HG02759 (cell line): ENCODE data around the gene GLRX5.
A peak's percentile ranks its signal among the peaks of the same experiment; 100 is the strongest.

Source experiments
- ATAC-seq: cut with Tn5 transposase; IDR thresholded peaks from one replicate; pipeline ENCODE4 v1.9.1; 2021; ENCODE audit warnings: mild to moderate bottlenecking, moderate library complexity; ENCODE audit not compliant: unreplicated experiment

GLRX5 gene

GRCh38 chr14:95534299-95535225 is at the start of gene GLRX5:
TSS of gene GLRX5 (plus strand) at chr14:95535050. CDS start at chr14:95535090, 40 bp downstream.
- peak; percentile 88 for ATAC-seq

- ATAC-seq, result no peak
Observed at GRCh38 chr14:95485222-95485819, 49.5 kb upstream of the GLRX5 start.

- no peak for ATAC-seq
Observed at GRCh38 chr14:95486875-95487668, 47.8 kb upstream of the GLRX5 start.

GRCh38 chr14:95487669-95488084 is 47.2 kb upstream of the GLRX5 start:
- ATAC-seq, result no peak

GRCh38 chr14:95488376-95489213 is 46.3 kb upstream of the GLRX5 start:
- ATAC-seq, result no peak

- no peak for ATAC-seq
Observed at GRCh38 chr14:95489214-95490137, 45.4 kb upstream of the GLRX5 start.

GRCh38 chr14:95490138-95490509 is 44.7 kb upstream of the GLRX5 start:
- ATAC-seq, result no peak

- no peak for ATAC-seq
Observed at GRCh38 chr14:95490727-95491451, 44.0 kb upstream of the GLRX5 start.

GRCh38 chr14:95491936-95492608 is 42.8 kb upstream of the GLRX5 start:
- no peak for ATAC-seq

- no peak for ATAC-seq
Observed at GRCh38 chr14:95493503-95493902, 41.3 kb upstream of the GLRX5 start.

- no peak for ATAC-seq
Observed at GRCh38 chr14:95493976-95494375, 40.9 kb upstream of the GLRX5 start.

- no peak for ATAC-seq
Observed at GRCh38 chr14:95494456-95494855, 40.4 kb upstream of the GLRX5 start.

GRCh38 chr14:95495076-95495475 is 39.8 kb upstream of the GLRX5 start:
- ATAC-seq, result no peak

- ATAC-seq, result peak; percentile 86
Observed at GRCh38 chr14:95495538-95496025, 39.3 kb upstream of the GLRX5 start.

- ATAC-seq, result no peak
Observed at GRCh38 chr14:95496111-95496681, 38.7 kb upstream of the GLRX5 start.

GRCh38 chr14:95496690-95497259 is 38.1 kb upstream of the GLRX5 start:
- ATAC-seq, result no peak

GRCh38 chr14:95497561-95498011 is 37.3 kb upstream of the GLRX5 start:
- ATAC-seq, result no peak
